GM12878 (cell line): ENCODE results near the gene S100A4. TPM values are rescaled to one million over a fixed set of nuclear protein-coding genes. Genes with fewer than 3 reads are reported as not detected.

Experiments used
- ATAC-seq: fragments of 200-7000 bp; cut with Tn5 transposase; 3 replicates; pipeline ENCODE4 v1.9.1; 2020; ENCODE audit warnings: mild to moderate bottlenecking, moderate library complexity
- BruUV-seq: library from RNA; stranded (reverse); fragments of 400-500 nt; replicated peaks from 2 replicates; lab custom pipeline; 2021; lab: Mats Ljungman, UMichigan
- CTCF ChIA-PET: fragments of 300-600 bp; sonication (Branson Sonifier 250); formaldehyde crosslinking; extraction: SDS; loops from one replicate; lab custom pipeline; 2021; ENCODE audit warnings: inconsistent platforms; lab: Yijun Ruan, JAX
- POLR2A ChIA-PET: fragments of 350-600 bp; formaldehyde crosslinking; extraction: SDS; loops from one replicate; lab custom pipeline; 2021; ENCODE audit warnings: inconsistent platforms; lab: Charles Lee
- RAD21 ChIA-PET: fragments of 300-600 bp; sonication (Branson Sonifier 250); formaldehyde crosslinking; loops from one replicate; lab custom pipeline; 2023; ENCODE audit warnings: antibody characterized with exemption; ENCODE audit not compliant: unreplicated experiment; lab: Charles Lee
- SMC1A ChIA-PET: fragments of 300-600 bp; sonication (Branson Sonifier 250); formaldehyde crosslinking; loops from one replicate; lab custom pipeline; 2023; ENCODE audit not compliant: unreplicated experiment, uncharacterized antibody; lab: Charles Lee
- DNase-seq: peaks from one replicate; pipeline ENCODE4 v3.0.0-alpha.2; 2011; ENCODE audit warnings: low read depth, low spot score
- FAIRE-seq: peaks from 3 replicates; lab custom pipeline; 2011; peaks lifted over from hg19 to GRCh38; lab: Jason Lieb, UNC
- H2AFZ ChIP-seq: 2 replicates; pipeline ENCODE4 v1.6.0; 2011; ENCODE audit warnings: low read depth, low read length, control low read depth; ENCODE audit not compliant: control insufficient read depth
- H3K27ac ChIP-seq: 2 replicates; pipeline ENCODE4 v1.5.1; 2011; ENCODE audit warnings: control low read depth; ENCODE audit not compliant: control insufficient read depth, insufficient read depth
- H3K27me3 ChIP-seq, 2 experiments: replicated peaks in 1 of 2; 2 replicates each; pipeline versions ENCODE4 v1.6.0 to v1.6.1; 2011; ENCODE audit warnings: low read length in 1 of 2; ENCODE audit not compliant: control insufficient read depth in 2 of 2, insufficient read depth in 2 of 2
- H3K36me3 ChIP-seq, 2 experiments: 2 replicates each; pipeline ENCODE4 v1.5.1; 2011; ENCODE audit warnings: low read length in 1 of 2; ENCODE audit not compliant: control insufficient read depth in 2 of 2, insufficient read depth in 2 of 2
- H3K4me1 ChIP-seq: 2 replicates; pipeline ENCODE4 v1.6.1; 2011; ENCODE audit warnings: mild to moderate bottlenecking, low read length, moderate library complexity, mixed read lengths; ENCODE audit not compliant: control insufficient read depth, insufficient read depth
- H3K4me2 ChIP-seq: 2 replicates; pipeline ENCODE4 v1.6.0; 2011; ENCODE audit warnings: control low read depth; ENCODE audit not compliant: control insufficient read depth, insufficient read depth
- H3K4me3 ChIP-seq: fragments of 200-600 bp; sonication (generic); 2 replicates; pipeline ENCODE4 v1.5.1; 2016
- H3K79me2 ChIP-seq: 2 replicates; pipeline ENCODE4 v1.6.0; 2011; ENCODE audit warnings: low read length; ENCODE audit not compliant: control insufficient read depth, insufficient read depth
- H3K9ac ChIP-seq: 2 replicates; pipeline ENCODE4 v1.8.0; 2011; ENCODE audit warnings: low read length, control low read depth, mixed read lengths; ENCODE audit not compliant: control insufficient read depth, insufficient read depth
- H3K9me3 ChIP-seq: replicated peaks from 3 replicates; pipeline ENCODE4 v1.5.1; 2011; ENCODE audit warnings: mild to moderate bottlenecking, low read length; ENCODE audit not compliant: control insufficient read depth, insufficient read depth
- H4K20me1 ChIP-seq: 2 replicates; pipeline ENCODE4 v1.6.0; 2011; ENCODE audit not compliant: control insufficient read depth, insufficient read depth
- BCL11A ChIP-seq: IDR thresholded peaks from 2 replicates; pipeline ENCODE4 v1.6.1; 2011; ENCODE audit warnings: low read depth, low read length
- BMI1 ChIP-seq: fragments of 450-650 bp; IDR thresholded peaks from 2 replicates; pipeline ENCODE4 v1.6.1; 2016; ENCODE audit warnings: mild to moderate bottlenecking, moderate library complexity, borderline replicate concordance
- BRCA1 ChIP-seq: IDR thresholded peaks from 2 replicates; pipeline ENCODE4 v1.6.1; 2011; ENCODE audit warnings: low read depth, low read length, improper control_type of control experiment
- CUX1 ChIP-seq: IDR thresholded peaks from 2 replicates; pipeline ENCODE4 v1.6.1; 2012; ENCODE audit warnings: improper control_type of control experiment, low read depth, low read length; ENCODE audit not compliant: insufficient replicate concordance
- GABPA ChIP-seq: IDR thresholded peaks from 2 replicates; pipeline ENCODE4 v1.6.1; 2014; ENCODE audit warnings: antibody characterized with exemption, low read depth, mild to moderate bottlenecking, inconsistent platforms
- GATAD2B ChIP-seq: fragments of 450-650 bp; conservative IDR thresholded peaks from 2 replicates; pipeline ENCODE4 v1.6.1; 2017; ENCODE audit warnings: low read depth, mild to moderate bottlenecking, moderate library complexity
- JUNB ChIP-seq: IDR thresholded peaks from 2 replicates; pipeline ENCODE4 v1.6.1; 2016; ENCODE audit warnings: antibody characterized with exemption, mild to moderate bottlenecking
- KDM1A ChIP-seq: fragments of 200-600 bp; sonication (generic); IDR thresholded peaks from 2 replicates; pipeline ENCODE4 v1.6.1; 2016; ENCODE audit warnings: borderline replicate concordance
- MEF2A ChIP-seq: IDR thresholded peaks from 2 replicates; pipeline ENCODE4 v1.6.1; 2011; ENCODE audit warnings: low read depth, mild to moderate bottlenecking, low read length, moderate library complexity; ENCODE audit not compliant: insufficient read depth
- PAX5 ChIP-seq: IDR thresholded peaks from 2 replicates; pipeline ENCODE4 v1.6.1; 2011; ENCODE audit warnings: low read depth, low read length, borderline replicate concordance
- POU2F2 ChIP-seq: IDR thresholded peaks from 3 replicates; pipeline ENCODE4 v1.6.1; 2011; ENCODE audit warnings: low read depth, mild to moderate bottlenecking, low read length, borderline replicate concordance
- SIN3A ChIP-seq: IDR thresholded peaks from 2 replicates; pipeline ENCODE4 v1.6.1; 2012; ENCODE audit warnings: low read depth, low read length, improper control_type of control experiment
- SKIL ChIP-seq: fragments of 450-650 bp; IDR thresholded peaks from 2 replicates; pipeline ENCODE4 v1.6.1; 2017; ENCODE audit warnings: mild to moderate bottlenecking, low read depth, inconsistent platforms; ENCODE audit not compliant: poor library complexity, severe bottlenecking
- SRF ChIP-seq, 2 experiments: IDR thresholded peaks; 2 replicates each; pipeline ENCODE4 v1.6.1; 2011; ENCODE audit warnings: low read depth in 2 of 2, low read length in 2 of 2, mild to moderate bottlenecking in 1 of 2, moderate library complexity in 1 of 2
- STAT1 ChIP-seq: fragments of 450-650 bp; conservative IDR thresholded peaks from 2 replicates; pipeline ENCODE4 v1.6.1; 2014; ENCODE audit warnings: antibody characterized with exemption, mild to moderate bottlenecking
- STAT3 ChIP-seq: IDR thresholded peaks from 2 replicates; pipeline ENCODE4 v1.6.1; 2011; ENCODE audit warnings: low read depth, low read length, improper control_type of control experiment
- TAF1 ChIP-seq: IDR thresholded peaks from 2 replicates; pipeline ENCODE4 v1.6.1; 2011; ENCODE audit warnings: mild to moderate bottlenecking, low read depth, low read length, borderline replicate concordance
- TCF3 ChIP-seq: IDR thresholded peaks from 2 replicates; pipeline ENCODE4 v1.6.1; 2012; ENCODE audit warnings: low read depth, mild to moderate bottlenecking, low read length, borderline replicate concordance; ENCODE audit not compliant: insufficient read depth
- WGBS: methylation state at CpG from one replicate; pipeline ENCODE4 v1.1.6; 2016; ENCODE audit warnings: low lambda C conversion rate; ENCODE audit not compliant: insufficient replicate concordance, insufficient coverage; ENCODE audit errors: missing lambda C conversion rate; 5-methylcytosine and 5-hydroxymethylcytosine counted together
- in situ Hi-C: fragments of 300-500 bp; cut with MboI; formaldehyde crosslinking; loops from 9 replicates; pipeline ENCODE4 v1.14.3; 2018; ENCODE audit warnings: mixed read lengths
- intact Hi-C: fragments of 100-400 bp; cut with micrococcal nuclease; formaldehyde crosslinking; loops from one replicate; pipeline ENCODE4 v1.14.2; 2022; ENCODE audit not compliant: unreplicated experiment
- polyA plus RNA-seq, 11 experiments: library from polyadenylated mRNA; depleted of rRNA in 4 of 11; unstranded in 6 of 11; stranded (reverse) in 5 of 11; fragments of >200 nt; fragmentation: Nextera tagmentation in 4 of 11; fragmentation: Illumina TruSeq in 1 of 11; extraction: Ambion mirVana in 4 of 11; extraction: Trizol in 1 of 11; gene quantifications; 1 replicate in 1 of 11; 2 replicates in 10 of 11; pipeline versions ENCODE4 v1.2.1 to v1.2.3, GENCODE V29; 2011 to 2016; ENCODE audit warnings: inconsistent platforms in 2 of 11, missing spikeins in 2 of 11, low read depth in 1 of 11
- total RNA-seq, 4 experiments: library from RNA; depleted of rRNA in 3 of 4; stranded (reverse); fragments of >200 nt in 3 of 4; fragmentation: Illumina TruSeq in 1 of 4; extraction: Trizol in 1 of 4; gene quantifications; 2 replicates each; pipeline versions ENCODE4 v1.2.1 to v1.2.3, GENCODE V29; 2013 to 2021

Gene S100A4
- total and polyA plus RNA-seq, 10 of the 15 experiments (the other 5 are each of a cell fraction or from before 2014, with no cell fraction given) = 4.3 to 104 (median 27.3) TPM

- no peak for TF ChIP-seq JUNB
- TF ChIP-seq POU2F2 = no peak
- no peak for TF ChIP-seq TAF1
- no peak for TF ChIP-seq SRF (IDR thresholded peaks at IDR 0.05; ENCODE audit: low read depth in 2 of 2, low read length in 2 of 2)
- no peak for TF ChIP-seq TCF3
- no peak for TF ChIP-seq PAX5
Observed at GRCh38 chr1:153578490-153578889, 32.9 kb upstream of the S100A4 start (continued).

GRCh38 chr1:153577624-153578051 is 32.0 kb upstream of the S100A4 start:
- Histone ChIP-seq H3K4me1 (peaks cover 5% of the 10 kb centered on the region), H3K9ac (no peak overlapping the region), H3K4me2 (no peak overlapping the region), H3K9me3 (no peaks in the 10 kb centered on the region), H3K79me2 (no peaks in the 10 kb centered on the region), H3K27ac (no peak overlapping the region), H3K4me3 (no peak overlapping the region), H2AFZ (no peak overlapping the region), H3K36me3 (no peaks in the 10 kb centered on the region), H4K20me1 (no peaks in the 10 kb centered on the region), H3K27me3 (no peaks in the 10 kb centered on the region)
- no peak for DNase-seq
- no TSS peak for BruUV-seq
- FAIRE-seq = no peak
- WGBS = 24% methylated on average over 6 of the region's 9 CpGs
- in situ Hi-C loops = no loop called here
- ChIA-PET CTCF (interaction anchor here (0.9 to 2.4 kb wide), 8 partner anchors 10 to 67 kb away, joined by 3 to 12 read pairs (median 5); partner anchors contain the start of genes S100A1, S100A13 and S100A14), POLR2A (interaction anchor here (0.5 kb wide), 1 partner anchor 409 kb away, joined by 3 read pairs; the partner anchor contains the start of gene RAB13), SMC1A (interaction anchor here (0.9 to 2.6 kb wide), 5 partner anchors 16 to 67 kb away, joined by 3 to 11 read pairs (median 8); partner anchors contain the start of gene S100A14), RAD21 (interaction anchor here (0.7 to 1.2 kb wide), 2 partner anchors 66 to 1570 kb away, joined by 3 read pairs; no protein-coding TSS in a partner anchor)
- ATAC-seq = no peak
- intact Hi-C loops = no loop called here
- TF ChIP-seq STAT1 (no peak), CUX1 (no peak), BRCA1 (no peak), GABPA (no peak), SKIL (no peak), MEF2A (no peak), BMI1 (no peak), SIN3A (no peak), STAT3 (no peak), KDM1A (no peak), GATAD2B (no peak), BCL11A (no peak)
